ENCODE measurements around the gene C2orf15.

- TF ChIP-seq, protein P1, sequence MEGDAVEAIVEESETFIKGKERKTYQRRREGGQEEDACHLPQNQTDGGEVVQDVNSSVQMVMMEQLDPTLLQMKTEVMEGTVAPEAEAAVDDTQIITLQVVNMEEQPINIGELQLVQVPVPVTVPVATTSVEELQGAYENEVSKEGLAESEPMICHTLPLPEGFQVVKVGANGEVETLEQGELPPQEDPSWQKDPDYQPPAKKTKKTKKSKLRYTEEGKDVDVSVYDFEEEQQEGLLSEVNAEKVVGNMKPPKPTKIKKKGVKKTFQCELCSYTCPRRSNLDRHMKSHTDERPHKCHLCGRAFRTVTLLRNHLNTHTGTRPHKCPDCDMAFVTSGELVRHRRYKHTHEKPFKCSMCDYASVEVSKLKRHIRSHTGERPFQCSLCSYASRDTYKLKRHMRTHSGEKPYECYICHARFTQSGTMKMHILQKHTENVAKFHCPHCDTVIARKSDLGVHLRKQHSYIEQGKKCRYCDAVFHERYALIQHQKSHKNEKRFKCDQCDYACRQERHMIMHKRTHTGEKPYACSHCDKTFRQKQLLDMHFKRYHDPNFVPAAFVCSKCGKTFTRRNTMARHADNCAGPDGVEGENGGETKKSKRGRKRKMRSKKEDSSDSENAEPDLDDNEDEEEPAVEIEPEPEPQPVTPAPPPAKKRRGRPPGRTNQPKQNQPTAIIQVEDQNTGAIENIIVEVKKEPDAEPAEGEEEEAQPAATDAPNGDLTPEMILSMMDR (IDR thresholded peaks at IDR 0.05; ENCODE audit: poor library complexity, severe bottlenecking) = no peak
- TF ChIP-seq POLR2AphosphoS5 (IDR thresholded peaks at IDR 0.05) = no peak
- TF ChIP-seq EZH2 (IDR thresholded peaks at IDR 0.05; ENCODE audit: borderline replicate concordance, insufficient read depth, low read length, poor library complexity, severe bottlenecking) = no peak
Measured at GRCh38 chr2:99140056-99140859, 1.2 kb upstream of the C2orf15 start.
